ENCODE results near the gene STOML3. TPM values are rescaled to one million over a fixed set of nuclear protein-coding genes. Genes with fewer than 3 reads are reported as not detected.

The STOML3 gene
- total RNA-seq, 4 donors from 2014 or later, result not detected

- 72 to 76% methylated on average over 3 of the region's 3 CpGs for WGBS, 2 donors
- no peak for DNase-seq (ENCODE audit: low spot score in 2 of 2)
- H3K27me3 ChIP-seq, result no peaks in the 10 kb centered on the region
Observed at GRCh38 chr13:38941353-38941945, 49.2 kb downstream of the STOML3 start.

GRCh38 chr13:38933786-38934185, 56.8 kb downstream of the STOML3 start:
- DNase-seq (ENCODE audit: low spot score in 2 of 2), result no peak
- Histone ChIP-seq H3K36me3 (no peaks in the 10 kb centered on the region), H3K9me3 (no peaks in the 10 kb centered on the region), H3K4me1 (no peaks in the 10 kb centered on the region), H3K27me3 (no peaks in the 10 kb centered on the region), H3K4me3 (no peak overlapping the region), H3K27ac (no peak overlapping the region)
- no peak for TF ChIP-seq EP300 (IDR thresholded peaks at IDR 0.05)
- no peak for TF ChIP-seq POLR2A (IDR thresholded peaks at IDR 0.05)
- no peak for TF ChIP-seq CTCF (IDR thresholded peaks at IDR 0.05)

More at GRCh38 chr13:38941353-38941945, 49.2 kb downstream of the STOML3 start:
- Histone ChIP-seq H3K36me3 (no peaks in the 10 kb centered on the region), H3K4me3 (no peak overlapping the region), H3K4me1 (peaks cover 0 to 3% (median 0%) of the 10 kb centered on the region in 4 donors), H3K27ac (no peak overlapping the region), H3K9me3 (no peaks in the 10 kb centered on the region)
- TF ChIP-seq CTCF (IDR thresholded peaks at IDR 0.05) (no peak), EP300 (IDR thresholded peaks at IDR 0.05) (no peak), POLR2A (IDR thresholded peaks at IDR 0.05) (no peak)

- no peak for DNase-seq (ENCODE audit: low spot score in 2 of 2)
- WGBS, 2 donors, result 91 to 92% methylated on average over 1 of the region's 1 CpG
- H3K27ac ChIP-seq, result no peak overlapping the region
Observed at GRCh38 chr13:38922170-38922569, 68.5 kb downstream of the STOML3 start.

GRCh38 chr13:38921081-38921480, 69.5 kb downstream of the STOML3 start:
- TF ChIP-seq POLR2A (IDR thresholded peaks at IDR 0.05) (no peak), CTCF (IDR thresholded peaks at IDR 0.05) (no peak), EP300 (IDR thresholded peaks at IDR 0.05) (no peak)
- no peaks in the 10 kb centered on the region for H3K36me3 ChIP-seq
- no peak overlapping the region for H3K27ac ChIP-seq
- no peaks in the 10 kb centered on the region for H3K4me1 ChIP-seq
- no peaks in the 10 kb centered on the region for H3K9me3 ChIP-seq
- H3K27me3 ChIP-seq, result peaks cover 0 to 3% of the 10 kb centered on the region in 2 donors
- 6 to 81% methylated on average over 1 to 2 of the region's 2 CpGs for WGBS, 2 donors
- DNase-seq (ENCODE audit: low spot score in 2 of 2), result no peak
- H3K4me3 ChIP-seq, result no peak overlapping the region

More at GRCh38 chr13:38922170-38922569, 68.5 kb downstream of the STOML3 start:
- Histone ChIP-seq H3K9me3 (no peaks in the 10 kb centered on the region), H3K36me3 (no peaks in the 10 kb centered on the region), H3K4me3 (no peak overlapping the region), H3K4me1 (no peaks in the 10 kb centered on the region), H3K27me3 (peaks cover 0 to 3% of the 10 kb centered on the region in 2 donors)
- no peak for TF ChIP-seq POLR2A (IDR thresholded peaks at IDR 0.05)
- TF ChIP-seq CTCF (IDR thresholded peaks at IDR 0.05), result no peak
- no peak for TF ChIP-seq EP300 (IDR thresholded peaks at IDR 0.05)

Other genes with a start within 250 kb of the STOML3 start
- 10 to 100 TPM; 22.3 to 38.4 (median 23.5) TPM for gene PROSER1, start 47.3 kb upstream of the STOML3 start, total RNA-seq
- gene NHLRC3, start 47.6 kb upstream of the STOML3 start, total RNA-seq, result 10 to 100 TPM; 19.2 to 25.1 (median 21.9) TPM